CD14-positive monocyte (primary cell): ENCODE measurements around the gene CXorf66. TPM values are rescaled to one million over a fixed set of nuclear protein-coding genes. Genes with fewer than 3 reads are reported as not detected.

ENCODE experiments used
- DNase-seq, 3 donors: peaks; one replicate each; pipeline ENCODE4 v3.0.0-alpha.2; 2011 to 2022
- H2AFZ ChIP-seq: 2 replicates; pipeline ENCODE4 v1.6.0; 2012; ENCODE audit warnings: mild to moderate bottlenecking, low read depth, low read length, inconsistent platforms; ENCODE audit not compliant: insufficient read depth, poor library complexity, severe bottlenecking
- H3K27ac ChIP-seq, 2 donors: 1 replicate in 1 of 2; 2 replicates in 1 of 2; pipeline ENCODE4 v1.5.1; 2012 to 2013; ENCODE audit warnings: low read length in 2 of 2, control low read depth in 1 of 2, inconsistent platforms in 1 of 2, low read depth in 1 of 2, mild to moderate bottlenecking in 1 of 2
- H3K27me3 ChIP-seq, 2 donors: one replicate each; pipeline versions ENCODE4 v1.6.0 to v1.6.1; 2011 to 2013; ENCODE audit warnings: low read length in 2 of 2; ENCODE audit not compliant: control insufficient read depth in 2 of 2, insufficient read depth in 2 of 2
- H3K36me3 ChIP-seq, 2 donors: replicated peaks in 1 of 2; 1 replicate in 1 of 2; 2 replicates in 1 of 2; pipeline versions ENCODE4 v1.5.1 to v1.6.1; 2012 to 2013; ENCODE audit warnings: low read length in 2 of 2, control low read depth in 1 of 2, inconsistent platforms in 1 of 2, mild to moderate bottlenecking in 1 of 2; ENCODE audit not compliant: insufficient read depth in 2 of 2, control insufficient read depth in 1 of 2
- H3K4me1 ChIP-seq, 2 donors: 1 replicate in 1 of 2; 2 replicates in 1 of 2; pipeline versions ENCODE4 v1.5.1 to v1.6.1; 2012 to 2013; ENCODE audit warnings: low read length in 2 of 2, control low read depth in 1 of 2, inconsistent platforms in 1 of 2, mild to moderate bottlenecking in 1 of 2, moderate library complexity in 1 of 2; ENCODE audit not compliant: insufficient read depth in 2 of 2, control insufficient read depth in 1 of 2
- H3K4me2 ChIP-seq: replicated peaks from 2 replicates; pipeline ENCODE3; 2012; ENCODE audit warnings: low read length, moderate library complexity, mild to moderate bottlenecking; ENCODE audit not compliant: poor library complexity, severe bottlenecking; ENCODE audit errors: extremely low read depth
- H3K4me3 ChIP-seq, 3 experiments: fragments of 200-600 bp in 1 of 3; sonication (generic) in 1 of 3; replicated peaks in 1 of 3; 1 replicate in 2 of 3; 2 replicates in 1 of 3; pipeline ENCODE4 v1.5.1; 2011 to 2013; ENCODE audit warnings: low read length in 3 of 3, mild to moderate bottlenecking in 3 of 3, control low read depth in 2 of 3, low read depth in 2 of 3, inconsistent platforms in 1 of 3, moderate library complexity in 1 of 3
- H3K79me2 ChIP-seq: 2 replicates; pipeline ENCODE4 v1.6.0; 2012; ENCODE audit warnings: mild to moderate bottlenecking, control low read depth, inconsistent platforms, low read length, moderate library complexity; ENCODE audit not compliant: insufficient read depth
- H3K9ac ChIP-seq: 2 replicates; pipeline ENCODE4 v1.6.0; 2017; ENCODE audit warnings: low read length, mild to moderate bottlenecking; ENCODE audit not compliant: insufficient read depth, poor library complexity, severe bottlenecking
- H3K9me3 ChIP-seq, 2 donors: replicated peaks in 1 of 2; 1 replicate in 1 of 2; 2 replicates in 1 of 2; pipeline versions ENCODE4 v1.5.1 to v1.6.1; 2012 to 2013; ENCODE audit warnings: low read length in 2 of 2, control low read depth in 1 of 2; ENCODE audit not compliant: control insufficient read depth in 1 of 2, insufficient read depth in 1 of 2
- H4K20me1 ChIP-seq: 2 replicates; pipeline ENCODE4 v1.6.0; 2012; ENCODE audit warnings: mild to moderate bottlenecking, low read length, control low read depth, moderate library complexity; ENCODE audit not compliant: insufficient read depth
- H3K27ac Mint-ChIP-seq, 7 donors: one replicate each; pipeline ENCODE4 v1.8.0; 2020; ENCODE audit warnings: mild to moderate bottlenecking in 7 of 7, mixed read lengths in 7 of 7, moderate library complexity in 6 of 7, inconsistent platforms in 2 of 7
- H3K27me3 Mint-ChIP-seq, 3 donors: one replicate each; pipeline ENCODE4 v1.8.0; 2021 to 2022; ENCODE audit warnings: low read depth in 3 of 3, mild to moderate bottlenecking in 3 of 3, mixed read lengths in 3 of 3, moderate library complexity in 3 of 3, inconsistent platforms in 1 of 3
- H3K36me3 Mint-ChIP-seq, 2 donors: one replicate each; pipeline ENCODE4 v1.8.0; 2020; ENCODE audit warnings: mixed read lengths in 2 of 2, inconsistent platforms in 1 of 2, mild to moderate bottlenecking in 1 of 2
- H3K4me1 Mint-ChIP-seq: one replicate; pipeline ENCODE4 v1.8.0; 2020; ENCODE audit warnings: mild to moderate bottlenecking, mixed read lengths
- H3K4me3 Mint-ChIP-seq, 2 donors: one replicate each; pipeline ENCODE4 v1.8.0; 2020; ENCODE audit warnings: mild to moderate bottlenecking in 2 of 2, mixed read lengths in 2 of 2, moderate library complexity in 1 of 2
- H3K9me3 Mint-ChIP-seq, 7 donors: one replicate each; pipeline ENCODE4 v1.8.0; 2020 to 2022; ENCODE audit warnings: mixed read lengths in 7 of 7, mild to moderate bottlenecking in 6 of 7, moderate library complexity in 6 of 7, inconsistent platforms in 2 of 7
- CTCF ChIP-seq: fragments of 200-600 bp; IDR thresholded peaks from one replicate; pipeline ENCODE4 v1.8.0; 2022; ENCODE audit warnings: antibody characterized with exemption, mild to moderate bottlenecking
- WGBS: methylation state at CpG from one replicate; pipeline ENCODE4 v1.1.5; 2013; ENCODE audit warnings: missing lambda C conversion rate; ENCODE audit not compliant: insufficient coverage; 5-methylcytosine and 5-hydroxymethylcytosine counted together
- intact Hi-C, 2 donors: fragments of 100-400 bp; cut with micrococcal nuclease; formaldehyde crosslinking; loops; one replicate each; pipeline versions ENCODE4 v1.15.0 to v1.15.1; 2023
- polyA plus RNA-seq, 3 donors: library from polyadenylated mRNA; depleted of rRNA in 1 of 3; unstranded in 2 of 3; stranded (reverse) in 1 of 3; fragments of 300-500 nt in 2 of 3; fragments of >200 nt in 1 of 3; fragmentation: Illumina TruSeq in 2 of 3; gene quantifications; 1 replicate in 2 of 3; 2 replicates in 1 of 3; pipeline ENCODE4 v1.2.3, GENCODE V29; 2012 to 2021
- small RNA-seq: library from RNA; depleted of rRNA; stranded (forward); fragments of <200 nt; gene quantifications from one replicate; pipeline ENCODE3, GENCODE V24; 2012; ENCODE audit warnings: low read depth; ENCODE audit not compliant: insufficient read length

Gene CXorf66
- polyA plus RNA-seq, 3 donors, result not detected

DNA sequence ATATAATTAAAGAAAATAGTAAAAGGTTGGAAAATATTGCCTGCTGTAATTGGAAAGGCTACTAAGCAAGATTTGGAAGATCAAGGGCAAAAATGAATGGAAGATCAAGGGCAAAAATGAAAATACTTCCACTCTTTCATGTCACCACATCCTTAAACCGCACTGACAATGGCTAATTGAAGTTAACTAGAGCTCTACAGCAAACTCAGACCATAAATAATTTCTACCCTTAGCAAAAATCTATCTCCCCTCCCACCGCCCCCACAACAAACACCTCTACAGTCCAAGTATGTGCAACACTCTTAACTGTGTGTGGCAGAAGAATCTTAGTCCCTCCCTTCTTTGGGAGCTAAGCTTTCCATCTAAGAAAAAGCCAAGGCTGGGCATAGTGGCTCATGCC is 59.6 kb downstream of the CXorf66 start:
- Histone ChIP-seq H3K27ac (no peak overlapping the region), H3K9ac (no peak overlapping the region), H3K4me2 (no peak overlapping the region), H3K27me3 (no peaks in the 10 kb centered on the region), H3K4me1 (peaks cover 22 to 26% of the 10 kb centered on the region in 2 donors), H3K36me3 (no peaks in the 10 kb centered on the region), H4K20me1 (peaks cover 6% of the 10 kb centered on the region), H3K79me2 (no peaks in the 10 kb centered on the region), H3K4me3 (no peak overlapping the region), H2AFZ (no peak overlapping the region), H3K9me3 (no peaks in the 10 kb centered on the region)
- H3K27me3 Mint-ChIP-seq, result no peaks in the 10 kb centered on the region
- intact Hi-C loops, result no loop called here
- WGBS, result no CpG with 5 or more reads among the region's 2 CpGs
- peaks cover 31% of the 10 kb centered on the region for H3K4me1 Mint-ChIP-seq
- no peak for TF ChIP-seq CTCF
- no peak for DNase-seq
- no peaks in the 10 kb centered on the region for H3K36me3 Mint-ChIP-seq
- no peak overlapping the region for H3K4me3 Mint-ChIP-seq
- H3K9me3 Mint-ChIP-seq, result no peaks in the 10 kb centered on the region
- H3K27ac Mint-ChIP-seq, result no peak overlapping the region

Small RNA genes within 50 kb of the gene (small RNA-seq; reads per million reads assigned to genes)
- 13.9 reads per million, percentile 82 among the genes with 10 or more reads in this experiment for gene MIR505
- not detected for gene RF00425

Other genes with a start within 250 kb of the CXorf66 start
- gene ATP11C, start 32.5 kb downstream of the CXorf66 start, polyA plus RNA-seq, result 1 to 10 TPM; 1.6 to 6.7 (median 2.5) TPM